ENCODE data around the gene P2RY6. TPM values are rescaled to one million over a fixed set of nuclear protein-coding genes. Genes with fewer than 3 reads are reported as not detected.
"Not testable (repeated sequence)": the region's sequence is repeated elsewhere in the genome, so short reads cannot be mapped to it uniquely, and the experiment has no call there.

Gene P2RY6
- total RNA-seq, 5 donors from 2014 or later (not counting 1 experiment from before 2014, with no cell fraction given): 1.4 TPM; not detected in 4

GRCh38 chr11:73227571-73228211 is 44.4 kb upstream of the P2RY6 start:
- no peaks in the 10 kb centered on the region for H3K9me3 Mint-ChIP-seq
- DNase-seq (no peak), ATAC-seq (replicated peaks in 1 of 4) (no peak)
- ChIA-PET POLR2A (no interaction called here), CTCF (no interaction called here)
- H3K27me3 ChIP-seq (replicated peaks in 1 of 2; ENCODE audit: control insufficient read depth in 2 of 2, extremely low read depth in 1 of 2, insufficient read depth in 2 of 2, low read length in 1 of 2): peaks cover 0 to 13% of the 10 kb centered on the region in 2 experiments
- H3K36me3 ChIP-seq (ENCODE audit: control insufficient read depth in 2 of 2, extremely low read depth in 1 of 2, insufficient read depth in 1 of 2, low read length in 1 of 2): no peaks in the 10 kb centered on the region
- WGBS (ENCODE audit: insufficient coverage): 69% methylated on average over 3 of the region's 12 CpGs
- H3K27me3 Mint-ChIP-seq: peaks cover 4% of the 10 kb centered on the region in 2 donors
- no peaks in the 10 kb centered on the region for H3K4me1 ChIP-seq (ENCODE audit: control insufficient read depth in 1 of 2, extremely low read depth in 1 of 2, insufficient read depth in 2 of 2, low read length in 2 of 2)
- H3K36me3 Mint-ChIP-seq: no peaks in the 10 kb centered on the region
- no peak overlapping the region for H3K4me3 Mint-ChIP-seq
- H3K27ac Mint-ChIP-seq: no peak overlapping the region
- H3K27ac ChIP-seq (ENCODE audit: low read length): no peak overlapping the region
- H3K4me3 ChIP-seq (ENCODE audit: control insufficient read depth in 1 of 2, extremely low read depth in 1 of 2, low read length in 1 of 2): no peak overlapping the region
- H3K4me1 Mint-ChIP-seq: peaks cover 0 to 6% (median 3%) of the 10 kb centered on the region in 3 donors
- H3K9me3 ChIP-seq: no peaks in the 10 kb centered on the region

GRCh38 chr11:73228268-73229134 is 43.6 kb upstream of the P2RY6 start:
- no peak for ATAC-seq (replicated peaks in 1 of 4)
- no peak overlapping the region for H3K27ac ChIP-seq (ENCODE audit: low read length)

GRCh38 chr11:73229321-73229895 is 42.7 kb upstream of the P2RY6 start:
- Histone ChIP-seq H3K9me3 (no peaks in the 10 kb centered on the region), H3K4me1 (ENCODE audit: control insufficient read depth in 1 of 2, extremely low read depth in 1 of 2, insufficient read depth in 2 of 2, low read length in 2 of 2) (no peaks in the 10 kb centered on the region), H3K27me3 (replicated peaks in 1 of 2; ENCODE audit: control insufficient read depth in 2 of 2, extremely low read depth in 1 of 2, insufficient read depth in 2 of 2, low read length in 1 of 2) (peaks cover 0 to 6% of the 10 kb centered on the region in 2 experiments), H3K36me3 (ENCODE audit: control insufficient read depth in 2 of 2, extremely low read depth in 1 of 2, insufficient read depth in 1 of 2, low read length in 1 of 2) (no peaks in the 10 kb centered on the region), H3K4me3 (ENCODE audit: control insufficient read depth in 1 of 2, extremely low read depth in 1 of 2, low read length in 1 of 2) (no peak overlapping the region), H3K27ac (ENCODE audit: low read length) (no peak overlapping the region)
- ChIA-PET CTCF (no interaction called here), POLR2A (no interaction called here)
- Mint-ChIP-seq H3K4me3 (no peak overlapping the region), H3K27ac (no peak overlapping the region), H3K4me1 (peaks cover 0 to 4% (median 3%) of the 10 kb centered on the region in 3 donors), H3K27me3 (peaks cover 2 to 4% of the 10 kb centered on the region in 2 donors), H3K9me3 (no peaks in the 10 kb centered on the region), H3K36me3 (no peaks in the 10 kb centered on the region)
- WGBS (ENCODE audit: insufficient coverage): 86% methylated on average over 3 of the region's 11 CpGs
- no peak for ATAC-seq (replicated peaks in 1 of 4)
- DNase-seq: no peak

More at GRCh38 chr11:73228268-73229134, 43.6 kb upstream of the P2RY6 start:
- Histone ChIP-seq H3K27me3 (replicated peaks in 1 of 2; ENCODE audit: control insufficient read depth in 2 of 2, extremely low read depth in 1 of 2, insufficient read depth in 2 of 2, low read length in 1 of 2) (peaks cover 0 to 11% of the 10 kb centered on the region in 2 experiments), H3K4me3 (ENCODE audit: control insufficient read depth in 1 of 2, extremely low read depth in 1 of 2, low read length in 1 of 2) (no peak overlapping the region), H3K9me3 (no peaks in the 10 kb centered on the region), H3K4me1 (ENCODE audit: control insufficient read depth in 1 of 2, extremely low read depth in 1 of 2, insufficient read depth in 2 of 2, low read length in 2 of 2) (no peaks in the 10 kb centered on the region), H3K36me3 (ENCODE audit: control insufficient read depth in 2 of 2, extremely low read depth in 1 of 2, insufficient read depth in 1 of 2, low read length in 1 of 2) (no peaks in the 10 kb centered on the region)
- ChIA-PET POLR2A (no interaction called here), CTCF (no interaction called here)
- Mint-ChIP-seq H3K4me1 (peaks cover 0 to 6% (median 3%) of the 10 kb centered on the region in 3 donors), H3K27ac (no peak overlapping the region), H3K27me3 (peaks cover 2 to 4% of the 10 kb centered on the region in 2 donors), H3K9me3 (no peaks in the 10 kb centered on the region), H3K4me3 (no peak overlapping the region), H3K36me3 (no peaks in the 10 kb centered on the region)
- WGBS (ENCODE audit: insufficient coverage): 75% methylated on average over 2 of the region's 4 CpGs
- no peak for DNase-seq

- peaks cover 2 to 4% of the 10 kb centered on the region in 2 donors for H3K27me3 Mint-ChIP-seq
- 67% methylated on average over 12 of the region's 16 CpGs for WGBS (ENCODE audit: insufficient coverage)
- Histone ChIP-seq H3K27me3 (replicated peaks in 1 of 2; ENCODE audit: control insufficient read depth in 2 of 2, extremely low read depth in 1 of 2, insufficient read depth in 2 of 2, low read length in 1 of 2) (peaks cover 0 to 6% of the 10 kb centered on the region in 2 experiments), H3K9me3 (no peaks in the 10 kb centered on the region), H3K4me1 (ENCODE audit: control insufficient read depth in 1 of 2, extremely low read depth in 1 of 2, insufficient read depth in 2 of 2, low read length in 2 of 2) (no peaks in the 10 kb centered on the region), H3K4me3 (ENCODE audit: control insufficient read depth in 1 of 2, extremely low read depth in 1 of 2, low read length in 1 of 2) (no peak overlapping the region), H3K27ac (ENCODE audit: low read length) (no peak overlapping the region), H3K36me3 (ENCODE audit: control insufficient read depth in 2 of 2, extremely low read depth in 1 of 2, insufficient read depth in 1 of 2, low read length in 1 of 2) (no peaks in the 10 kb centered on the region)
- H3K9me3 Mint-ChIP-seq: no peaks in the 10 kb centered on the region
- POLR2A ChIA-PET: no interaction called here
- no peaks in the 10 kb centered on the region for H3K4me1 Mint-ChIP-seq
- peak overlapping the region in 1 of 2 donors; percentile 32 for H3K27ac Mint-ChIP-seq
- H3K4me3 Mint-ChIP-seq: no peak overlapping the region
- CTCF ChIA-PET: no interaction called here
- DNase-seq (peak in 1 of 35 experiments; percentile 2), ATAC-seq (replicated peaks in 1 of 4) (no peak)
- H3K36me3 Mint-ChIP-seq: no peaks in the 10 kb centered on the region
Measured at GRCh38 chr11:73229896-73230875, 42.0 kb upstream of the P2RY6 start.

GRCh38 chr11:73230931-73231330 is 41.2 kb upstream of the P2RY6 start:
- DNase-seq (no peak), ATAC-seq (replicated peaks in 1 of 4) (no peak)
- H3K36me3 ChIP-seq (ENCODE audit: control insufficient read depth in 2 of 2, extremely low read depth in 1 of 2, insufficient read depth in 1 of 2, low read length in 1 of 2): no peaks in the 10 kb centered on the region
- Mint-ChIP-seq H3K4me3 (no peak overlapping the region), H3K36me3 (no peaks in the 10 kb centered on the region), H3K9me3 (no peaks in the 10 kb centered on the region), H3K27ac (no peak overlapping the region), H3K4me1 (no peaks in the 10 kb centered on the region), H3K27me3 (peaks cover 2 to 4% of the 10 kb centered on the region in 2 donors)
- no peak overlapping the region for H3K27ac ChIP-seq (ENCODE audit: low read length)
- no peak overlapping the region for H3K4me3 ChIP-seq (ENCODE audit: control insufficient read depth in 1 of 2, extremely low read depth in 1 of 2, low read length in 1 of 2)
- CTCF ChIA-PET: interaction anchor here (0.6 to 0.7 kb wide), 3 partner anchors 59 to 512 kb away, joined by 3 read pairs; no protein-coding TSS in a partner anchor
- H3K27me3 ChIP-seq (replicated peaks in 1 of 2; ENCODE audit: control insufficient read depth in 2 of 2, extremely low read depth in 1 of 2, insufficient read depth in 2 of 2, low read length in 1 of 2): peaks cover 0 to 6% of the 10 kb centered on the region in 2 experiments
- POLR2A ChIA-PET: no interaction called here
- no peaks in the 10 kb centered on the region for H3K9me3 ChIP-seq
- no CpG with 5 or more reads among the region's 7 CpGs for WGBS (ENCODE audit: insufficient coverage)
- H3K4me1 ChIP-seq (ENCODE audit: control insufficient read depth in 1 of 2, extremely low read depth in 1 of 2, insufficient read depth in 2 of 2, low read length in 2 of 2): no peaks in the 10 kb centered on the region

GRCh38 chr11:73232487-73232886 is 39.7 kb upstream of the P2RY6 start:
- H3K36me3 Mint-ChIP-seq; H3K4me3 ChIP-seq (ENCODE audit: control insufficient read depth in 1 of 2, extremely low read depth in 1 of 2, low read length in 1 of 2); H3K27me3 ChIP-seq (replicated peaks in 1 of 2; ENCODE audit: control insufficient read depth in 2 of 2, extremely low read depth in 1 of 2, insufficient read depth in 2 of 2, low read length in 1 of 2); H3K9me3 Mint-ChIP-seq; DNase-seq; H3K9me3 ChIP-seq; ATAC-seq (replicated peaks in 1 of 4); H3K27me3 Mint-ChIP-seq; H3K4me3 Mint-ChIP-seq; H3K27ac ChIP-seq (ENCODE audit: low read length); H3K36me3 ChIP-seq (ENCODE audit: control insufficient read depth in 2 of 2, extremely low read depth in 1 of 2, insufficient read depth in 1 of 2, low read length in 1 of 2); H3K4me1 Mint-ChIP-seq; POLR2A ChIA-PET; H3K27ac Mint-ChIP-seq; H3K4me1 ChIP-seq (ENCODE audit: control insufficient read depth in 1 of 2, extremely low read depth in 1 of 2, insufficient read depth in 2 of 2, low read length in 2 of 2): not testable (repeated sequence)
- WGBS (ENCODE audit: insufficient coverage): no CpG with 5 or more reads among the region's 7 CpGs
- CTCF ChIA-PET: interaction anchor here in 1 of 2 donors (0.5 kb wide), 1 partner anchor 241 kb away, joined by 5 read pairs; no protein-coding TSS in a partner anchor

Data from T-cell (primary cell).